DOHH2 (cell line): Measurements from ENCODE around the gene TTC34.

Experiments
- EZH2phosphoT487 ChIP-seq: fragments of 200-600 bp; sonication (generic); IDR thresholded peaks from 2 replicates; pipeline ENCODE4 v1.6.1; 2017; ENCODE audit warnings: borderline replicate concordance, mild to moderate bottlenecking, antibody characterized with exemption, low read length, moderate library complexity, mixed read lengths
- TF ChIP-seq, protein P1 (sequence below): fragments of 200-600 bp; sonication (generic); IDR thresholded peaks from one replicate; pipeline ENCODE4 v1.5.1; 2014; ENCODE audit warnings: antibody characterized with exemption, mild to moderate bottlenecking, low read depth, low read length; ENCODE audit not compliant: poor library complexity, severe bottlenecking

DNA sequence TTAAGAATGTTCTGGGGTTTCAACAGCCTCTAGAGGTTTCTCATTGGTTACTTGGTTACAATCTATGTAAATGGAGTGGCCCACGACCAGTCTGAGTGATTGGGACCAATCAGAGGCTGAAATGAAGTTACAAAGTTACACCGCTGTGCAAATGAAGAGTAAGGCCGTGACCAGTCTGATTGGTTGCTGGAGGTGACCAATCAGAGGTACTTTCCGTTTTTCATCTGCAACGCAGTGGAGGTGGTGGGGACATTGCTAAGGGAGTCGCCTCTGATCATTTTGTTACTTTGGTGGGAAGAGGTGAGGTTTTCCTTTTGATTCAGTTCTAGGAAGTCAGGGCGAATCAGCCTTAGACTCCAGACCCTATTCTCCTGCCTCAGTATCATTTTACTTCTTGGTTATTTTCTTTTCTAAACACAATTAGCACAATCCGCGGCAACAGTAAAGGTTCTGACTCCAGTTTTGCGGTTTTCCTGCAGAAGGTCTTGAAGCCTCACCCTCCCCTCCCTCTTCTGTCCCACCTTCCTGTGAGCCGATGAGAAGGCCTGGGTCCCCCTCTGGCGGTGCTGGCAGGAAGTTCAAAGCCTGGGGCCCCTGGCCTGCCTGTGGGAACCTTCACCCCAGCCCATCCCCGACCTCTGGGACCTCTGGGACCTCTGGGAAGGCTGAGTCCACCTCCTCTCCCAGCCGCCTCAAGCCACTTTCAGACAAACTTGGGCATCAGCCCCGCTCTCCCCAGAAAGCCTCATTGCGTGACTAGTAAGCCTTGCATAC lies 38.7 kb upstream of the TTC34 start:
- TF ChIP-seq, protein P1, sequence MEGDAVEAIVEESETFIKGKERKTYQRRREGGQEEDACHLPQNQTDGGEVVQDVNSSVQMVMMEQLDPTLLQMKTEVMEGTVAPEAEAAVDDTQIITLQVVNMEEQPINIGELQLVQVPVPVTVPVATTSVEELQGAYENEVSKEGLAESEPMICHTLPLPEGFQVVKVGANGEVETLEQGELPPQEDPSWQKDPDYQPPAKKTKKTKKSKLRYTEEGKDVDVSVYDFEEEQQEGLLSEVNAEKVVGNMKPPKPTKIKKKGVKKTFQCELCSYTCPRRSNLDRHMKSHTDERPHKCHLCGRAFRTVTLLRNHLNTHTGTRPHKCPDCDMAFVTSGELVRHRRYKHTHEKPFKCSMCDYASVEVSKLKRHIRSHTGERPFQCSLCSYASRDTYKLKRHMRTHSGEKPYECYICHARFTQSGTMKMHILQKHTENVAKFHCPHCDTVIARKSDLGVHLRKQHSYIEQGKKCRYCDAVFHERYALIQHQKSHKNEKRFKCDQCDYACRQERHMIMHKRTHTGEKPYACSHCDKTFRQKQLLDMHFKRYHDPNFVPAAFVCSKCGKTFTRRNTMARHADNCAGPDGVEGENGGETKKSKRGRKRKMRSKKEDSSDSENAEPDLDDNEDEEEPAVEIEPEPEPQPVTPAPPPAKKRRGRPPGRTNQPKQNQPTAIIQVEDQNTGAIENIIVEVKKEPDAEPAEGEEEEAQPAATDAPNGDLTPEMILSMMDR, result no peak
- TF ChIP-seq EZH2phosphoT487, result no peak
